ENCODE data around the gene IRF3.

Gene IRF3

GRCh38 chr19:49701271-49701786 is 35.7 kb upstream of the IRF3 start:
- no peak for DNase-seq (ENCODE audit: low read depth)
- no peak for TF ChIP-seq CTCF (conservative IDR thresholded peaks at IDR 0.05; ENCODE audit: control insufficient read depth, insufficient read depth, low read depth, low read length)
- H3K4me3 ChIP-seq (ENCODE audit: control insufficient read depth, low read depth, low read length): no peak overlapping the region

GRCh38 chr19:49700563-49700962 is 34.9 kb upstream of the IRF3 start:
- no peak overlapping the region for H3K4me3 ChIP-seq (ENCODE audit: control insufficient read depth, low read depth, low read length)
- no peak for DNase-seq (ENCODE audit: low read depth)
- TF ChIP-seq CTCF (conservative IDR thresholded peaks at IDR 0.05; ENCODE audit: control insufficient read depth, insufficient read depth, low read depth, low read length): no peak

GRCh38 chr19:49699364-49699763 is 33.7 kb upstream of the IRF3 start:
- TF ChIP-seq CTCF (conservative IDR thresholded peaks at IDR 0.05; ENCODE audit: control insufficient read depth, insufficient read depth, low read depth, low read length): no peak
- no peak for DNase-seq (ENCODE audit: low read depth)

GRCh38 chr19:49696865-49697264 is 31.2 kb upstream of the IRF3 start:
- no peak for DNase-seq (ENCODE audit: low read depth)
- no peak overlapping the region for H3K4me3 ChIP-seq (ENCODE audit: control insufficient read depth, low read depth, low read length)
- TF ChIP-seq CTCF (conservative IDR thresholded peaks at IDR 0.05; ENCODE audit: control insufficient read depth, insufficient read depth, low read depth, low read length): no peak

More at GRCh38 chr19:49699364-49699763, 33.7 kb upstream of the IRF3 start:
- no peak overlapping the region for H3K4me3 ChIP-seq (ENCODE audit: control insufficient read depth, low read depth, low read length)

GRCh38 chr19:49696115-49696514 is 30.5 kb upstream of the IRF3 start:
- no peak for TF ChIP-seq CTCF (conservative IDR thresholded peaks at IDR 0.05; ENCODE audit: control insufficient read depth, insufficient read depth, low read depth, low read length)
- H3K4me3 ChIP-seq (ENCODE audit: control insufficient read depth, low read depth, low read length): no peak overlapping the region

GRCh38 chr19:49692147-49692506 is 26.5 kb upstream of the IRF3 start:
- no peak for TF ChIP-seq CTCF (conservative IDR thresholded peaks at IDR 0.05; ENCODE audit: control insufficient read depth, insufficient read depth, low read depth, low read length)
- no peak overlapping the region for H3K4me3 ChIP-seq (ENCODE audit: control insufficient read depth, low read depth, low read length)
- DNase-seq (ENCODE audit: low read depth): no peak

More at GRCh38 chr19:49696115-49696514, 30.5 kb upstream of the IRF3 start:
- no peak for DNase-seq (ENCODE audit: low read depth)
